ENCODE data around the gene RAB23.

RAB23 gene

DNA sequence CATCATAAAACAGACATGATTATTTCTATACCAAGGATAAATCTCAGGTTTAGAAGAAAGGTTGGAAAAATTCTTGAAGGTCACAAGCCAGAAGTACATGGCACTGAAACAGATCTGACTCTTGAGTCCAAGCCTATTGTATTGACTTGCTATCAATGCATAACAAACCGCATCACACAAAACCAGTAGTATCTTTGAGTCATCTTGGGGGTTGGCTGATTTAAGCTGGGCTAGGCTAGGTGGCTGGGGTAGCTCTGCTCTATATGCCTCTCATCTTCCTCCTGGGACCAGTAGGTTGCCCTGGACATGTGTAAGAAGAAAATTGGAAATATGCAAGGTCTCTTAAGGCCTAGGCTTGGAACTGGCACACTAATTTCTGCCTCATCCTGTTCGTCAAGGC, 37.0 kb upstream of the RAB23 start:
- no peak overlapping the region for H2AFZ ChIP-seq (ENCODE audit: low read length)
- H3K27ac ChIP-seq (replicated peaks; ENCODE audit: low read length), result no peak overlapping the region
- no CpG with 5 or more reads among the region's 2 CpGs for WGBS, 2 donors (ENCODE audit: extremely low coverage in 2 of 2, insufficient read length in 2 of 2, insufficient replicate concordance in 1 of 2)
- no peaks in the 10 kb centered on the region for H3K9me3 ChIP-seq (replicated peaks in 1 of 2; ENCODE audit: control insufficient read depth in 2 of 2, insufficient read depth in 1 of 2, low read depth in 1 of 2, low read length in 2 of 2)
- no peak overlapping the region for H2BK5ac ChIP-seq (ENCODE audit: low read length)
- H4K91ac ChIP-seq (ENCODE audit: low read depth, low read length, poor library complexity), result no peak overlapping the region
- H2BK12ac ChIP-seq (ENCODE audit: low read length), result no peak overlapping the region
- no peak overlapping the region for H3K9ac ChIP-seq (ENCODE audit: low read depth, low read length, poor library complexity)
- no peak overlapping the region for H2AK5ac ChIP-seq (ENCODE audit: low read depth, low read length)
- no peak overlapping the region for H3K4ac ChIP-seq (ENCODE audit: low read length)
- H2BK15ac ChIP-seq (ENCODE audit: low read length), result no peak overlapping the region
- no peak for DNase-seq (ENCODE audit: low spot score)
- H3K23ac ChIP-seq (ENCODE audit: low read depth, low read length, poor library complexity), result no peak overlapping the region
- no peak overlapping the region for H2BK120ac ChIP-seq (ENCODE audit: low read depth, low read length)
- no peak overlapping the region for H3K18ac ChIP-seq (ENCODE audit: low read length)
- no peaks in the 10 kb centered on the region for H3K36me3 ChIP-seq (replicated peaks in 1 of 2; ENCODE audit: control insufficient read depth in 2 of 2, insufficient read depth in 2 of 2, low read length in 2 of 2)
- no peak overlapping the region for H4K8ac ChIP-seq (ENCODE audit: low read depth, low read length)
- no peak overlapping the region for H3K4me3 ChIP-seq (ENCODE audit: low read length in 2 of 2)
- no peaks in the 10 kb centered on the region for H3K79me1 ChIP-seq (ENCODE audit: low read depth, low read length)
- no peak overlapping the region for H3K4me2 ChIP-seq (ENCODE audit: insufficient read depth, low read length, poor library complexity, severe bottlenecking)
- no peaks in the 10 kb centered on the region for H3K27me3 ChIP-seq (ENCODE audit: control insufficient read depth in 3 of 3, insufficient read depth in 3 of 3, low read depth in 1 of 3, low read length in 3 of 3)
- H3K14ac ChIP-seq (ENCODE audit: low read length), result no peak overlapping the region
- peaks cover 5 to 9% of the 10 kb centered on the region in 2 donors for H3K4me1 ChIP-seq (ENCODE audit: control insufficient read depth in 2 of 2, insufficient read depth in 1 of 2, low read depth in 1 of 2, low read length in 2 of 2)

DNA sequence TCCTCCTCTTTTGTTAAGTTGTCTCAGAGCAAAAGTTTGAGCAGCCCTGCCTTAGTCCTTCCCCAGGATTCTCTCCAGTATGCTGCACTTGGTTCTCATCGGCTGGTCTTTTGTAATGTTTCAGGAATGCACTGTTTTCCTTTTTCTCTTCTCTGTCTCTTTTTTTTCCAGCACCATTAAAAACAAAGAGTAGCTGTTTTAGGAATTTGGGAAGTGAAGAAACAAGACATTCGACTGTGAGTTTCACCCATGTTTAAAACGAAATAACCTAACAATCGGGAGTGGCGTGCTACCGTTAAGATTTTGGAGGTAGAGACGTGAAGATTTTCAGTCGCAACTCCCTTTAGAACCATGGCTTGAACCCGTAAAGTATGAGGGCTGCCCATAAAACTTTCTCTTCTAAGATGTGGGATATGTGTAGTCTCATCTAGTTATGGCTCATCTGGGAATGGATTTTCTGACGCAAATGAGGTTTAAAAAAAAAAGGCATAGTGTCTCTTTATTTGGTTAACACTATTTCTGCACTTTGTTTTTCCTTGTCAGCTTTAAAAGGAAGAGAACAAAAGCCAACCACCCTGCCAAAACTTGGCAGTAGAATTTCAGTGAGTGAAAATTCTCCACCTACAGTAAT, 35.9 kb upstream of the RAB23 start:
- H2BK5ac ChIP-seq (ENCODE audit: low read length), result no peak overlapping the region
- H2BK12ac ChIP-seq (ENCODE audit: low read length), result no peak overlapping the region
- H3K4me1 ChIP-seq (ENCODE audit: control insufficient read depth in 2 of 2, insufficient read depth in 1 of 2, low read depth in 1 of 2, low read length in 2 of 2), result peaks cover 7 to 12% of the 10 kb centered on the region in 2 donors
- no CpG with 5 or more reads among the region's 10 CpGs for WGBS, 2 donors (ENCODE audit: extremely low coverage in 2 of 2, insufficient read length in 2 of 2, insufficient replicate concordance in 1 of 2)
- H2BK120ac ChIP-seq (ENCODE audit: low read depth, low read length), result no peak overlapping the region
- no peaks in the 10 kb centered on the region for H3K9me3 ChIP-seq (replicated peaks in 1 of 2; ENCODE audit: control insufficient read depth in 2 of 2, insufficient read depth in 1 of 2, low read depth in 1 of 2, low read length in 2 of 2)
- H3K27ac ChIP-seq (replicated peaks; ENCODE audit: low read length), result no peak overlapping the region
- H3K23ac ChIP-seq (ENCODE audit: low read depth, low read length, poor library complexity), result no peak overlapping the region
- H2AFZ ChIP-seq (ENCODE audit: low read length), result peak overlapping the region; percentile 36
- no peak overlapping the region for H3K18ac ChIP-seq (ENCODE audit: low read length)
- H3K14ac ChIP-seq (ENCODE audit: low read length), result no peak overlapping the region
- H4K91ac ChIP-seq (ENCODE audit: low read depth, low read length, poor library complexity), result no peak overlapping the region
- no peaks in the 10 kb centered on the region for H3K79me1 ChIP-seq (ENCODE audit: low read depth, low read length)
- H2AK5ac ChIP-seq (ENCODE audit: low read depth, low read length), result no peak overlapping the region
- H3K27me3 ChIP-seq (ENCODE audit: control insufficient read depth in 3 of 3, insufficient read depth in 3 of 3, low read depth in 1 of 3, low read length in 3 of 3), result no peaks in the 10 kb centered on the region
- DNase-seq (ENCODE audit: low spot score), result no peak
- no peak overlapping the region for H3K4me2 ChIP-seq (ENCODE audit: insufficient read depth, low read length, poor library complexity, severe bottlenecking)
- no peak overlapping the region for H3K4me3 ChIP-seq (ENCODE audit: low read length in 2 of 2)
- no peaks in the 10 kb centered on the region for H3K36me3 ChIP-seq (replicated peaks in 1 of 2; ENCODE audit: control insufficient read depth in 2 of 2, insufficient read depth in 2 of 2, low read length in 2 of 2)
- H4K8ac ChIP-seq (ENCODE audit: low read depth, low read length), result no peak overlapping the region
- no peak overlapping the region for H2BK15ac ChIP-seq (ENCODE audit: low read length)
- no peak overlapping the region for H3K4ac ChIP-seq (ENCODE audit: low read length)
- no peak overlapping the region for H3K9ac ChIP-seq (ENCODE audit: low read depth, low read length, poor library complexity)

DNA sequence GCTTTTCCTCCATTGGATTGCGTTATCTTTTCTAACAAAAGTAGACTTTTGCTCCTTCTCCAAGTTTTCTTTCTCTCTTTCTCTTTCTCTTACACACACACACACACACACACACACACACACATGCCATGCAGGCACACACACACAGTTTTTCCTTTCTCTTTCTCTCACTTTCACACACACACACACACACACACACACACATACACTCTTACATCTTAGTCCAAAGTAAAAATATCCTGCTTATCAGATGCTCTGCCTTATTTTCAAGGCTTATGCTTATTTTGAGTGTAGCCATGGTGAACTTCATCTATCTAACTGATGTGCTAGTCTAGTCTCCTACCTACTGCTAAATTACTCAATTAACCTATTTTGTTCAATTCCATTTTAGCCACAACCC, 34.4 kb upstream of the RAB23 start:
- Histone ChIP-seq H2BK15ac (ENCODE audit: low read length) (no peak overlapping the region), H3K9ac (ENCODE audit: low read depth, low read length, poor library complexity) (no peak overlapping the region), H2BK5ac (ENCODE audit: low read length) (no peak overlapping the region), H3K79me1 (ENCODE audit: low read depth, low read length) (no peaks in the 10 kb centered on the region), H4K91ac (ENCODE audit: low read depth, low read length, poor library complexity) (no peak overlapping the region), H3K4me2 (ENCODE audit: insufficient read depth, low read length, poor library complexity, severe bottlenecking) (no peak overlapping the region), H2AFZ (ENCODE audit: low read length) (no peak overlapping the region), H3K4me3 (ENCODE audit: low read length in 2 of 2) (no peak overlapping the region), H3K36me3 (replicated peaks in 1 of 2; ENCODE audit: control insufficient read depth in 2 of 2, insufficient read depth in 2 of 2, low read length in 2 of 2) (no peaks in the 10 kb centered on the region), H2BK120ac (ENCODE audit: low read depth, low read length) (no peak overlapping the region), H3K27ac (replicated peaks; ENCODE audit: low read length) (no peak overlapping the region), H2BK12ac (ENCODE audit: low read length) (no peak overlapping the region), H3K4me1 (ENCODE audit: control insufficient read depth in 2 of 2, insufficient read depth in 1 of 2, low read depth in 1 of 2, low read length in 2 of 2) (peaks cover 7 to 12% of the 10 kb centered on the region in 2 donors), H3K14ac (ENCODE audit: low read length) (no peak overlapping the region), H3K27me3 (ENCODE audit: control insufficient read depth in 3 of 3, insufficient read depth in 3 of 3, low read depth in 1 of 3, low read length in 3 of 3) (no peaks in the 10 kb centered on the region), H4K8ac (ENCODE audit: low read depth, low read length) (no peak overlapping the region), H2AK5ac (ENCODE audit: low read depth, low read length) (no peak overlapping the region), H3K4ac (ENCODE audit: low read length) (no peak overlapping the region), H3K18ac (ENCODE audit: low read length) (no peak overlapping the region), H3K9me3 (replicated peaks in 1 of 2; ENCODE audit: control insufficient read depth in 2 of 2, insufficient read depth in 1 of 2, low read depth in 1 of 2, low read length in 2 of 2) (no peaks in the 10 kb centered on the region), H3K23ac (ENCODE audit: low read depth, low read length, poor library complexity) (no peak overlapping the region)
- WGBS, 2 donors (ENCODE audit: extremely low coverage in 2 of 2, insufficient read length in 2 of 2, insufficient replicate concordance in 1 of 2), result no CpG with 5 or more reads among the region's 1 CpG
- DNase-seq (ENCODE audit: low spot score), result no peak

DNA sequence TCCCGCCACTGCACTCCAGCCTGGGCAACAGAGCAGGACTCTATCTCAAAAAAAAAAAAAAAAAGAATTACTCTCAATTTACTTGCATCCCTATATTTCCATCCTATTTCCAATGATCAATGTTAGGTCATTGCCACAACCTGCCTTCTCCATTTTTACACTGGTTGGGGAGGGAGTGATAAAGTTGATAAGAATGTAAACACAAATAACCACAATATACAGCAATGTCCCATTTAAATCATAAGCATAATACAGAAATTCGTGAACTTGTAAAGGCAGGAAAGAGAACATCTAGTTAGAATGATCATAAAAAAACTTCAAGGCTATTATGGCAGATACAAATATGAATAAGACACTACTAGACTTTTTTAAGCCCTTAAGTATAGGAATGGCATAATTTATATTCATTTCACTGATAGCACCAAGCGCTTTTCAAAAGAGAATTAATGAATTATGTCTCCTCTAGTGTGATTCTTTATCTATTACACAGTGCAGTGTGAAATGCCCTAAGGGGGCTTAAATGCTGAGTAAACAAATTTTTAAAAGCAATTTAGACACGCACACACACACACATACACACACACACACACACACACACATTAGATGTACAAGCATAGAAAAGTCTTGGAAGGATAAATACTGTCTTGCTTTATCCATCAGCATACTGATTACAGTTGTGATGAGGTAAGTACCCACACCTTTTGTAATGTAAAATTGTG, 33.5 kb upstream of the RAB23 start:
- Histone ChIP-seq H3K4ac (ENCODE audit: low read length) (no peak overlapping the region), H4K91ac (ENCODE audit: low read depth, low read length, poor library complexity) (no peak overlapping the region), H3K14ac (ENCODE audit: low read length) (no peak overlapping the region), H3K79me1 (ENCODE audit: low read depth, low read length) (no peaks in the 10 kb centered on the region), H3K9ac (ENCODE audit: low read depth, low read length, poor library complexity) (no peak overlapping the region), H3K36me3 (replicated peaks in 1 of 2; ENCODE audit: control insufficient read depth in 2 of 2, insufficient read depth in 2 of 2, low read length in 2 of 2) (no peaks in the 10 kb centered on the region), H4K8ac (ENCODE audit: low read depth, low read length) (no peak overlapping the region), H2BK120ac (ENCODE audit: low read depth, low read length) (no peak overlapping the region), H3K23ac (ENCODE audit: low read depth, low read length, poor library complexity) (no peak overlapping the region), H2BK15ac (ENCODE audit: low read length) (no peak overlapping the region), H2AFZ (ENCODE audit: low read length) (no peak overlapping the region), H3K27ac (replicated peaks; ENCODE audit: low read length) (no peak overlapping the region), H3K9me3 (replicated peaks in 1 of 2; ENCODE audit: control insufficient read depth in 2 of 2, insufficient read depth in 1 of 2, low read depth in 1 of 2, low read length in 2 of 2) (no peaks in the 10 kb centered on the region), H2BK5ac (ENCODE audit: low read length) (no peak overlapping the region), H3K4me3 (ENCODE audit: low read length in 2 of 2) (no peak overlapping the region), H2BK12ac (ENCODE audit: low read length) (no peak overlapping the region), H3K4me2 (ENCODE audit: insufficient read depth, low read length, poor library complexity, severe bottlenecking) (no peak overlapping the region), H3K18ac (ENCODE audit: low read length) (no peak overlapping the region), H3K4me1 (ENCODE audit: control insufficient read depth in 2 of 2, insufficient read depth in 1 of 2, low read depth in 1 of 2, low read length in 2 of 2) (peaks cover 7 to 12% of the 10 kb centered on the region in 2 donors), H3K27me3 (ENCODE audit: control insufficient read depth in 3 of 3, insufficient read depth in 3 of 3, low read depth in 1 of 3, low read length in 3 of 3) (no peaks in the 10 kb centered on the region), H2AK5ac (ENCODE audit: low read depth, low read length) (no peak overlapping the region)
- WGBS, 2 donors (ENCODE audit: extremely low coverage in 2 of 2, insufficient read length in 2 of 2, insufficient replicate concordance in 1 of 2), result no CpG with 5 or more reads among the region's 4 CpGs
- no peak for DNase-seq (ENCODE audit: low spot score)

Measured in neuronal stem cell (in vitro differentiated cells).